Upper lobe of right lung (tissue), 1 donor: ENCODE data around the gene ARHGAP24. TPM values are rescaled to one million over a fixed set of nuclear protein-coding genes. Genes with fewer than 3 reads are reported as not detected.

Source experiments
- ATAC-seq: fragments of 200-7000 bp; cut with Tn5 transposase; one replicate; pipeline ENCODE4 v1.9.1; 2020; ENCODE audit warnings: mild to moderate bottlenecking, moderate library complexity
- DNase-seq: peaks from one replicate; pipeline ENCODE4 v3.0.0-alpha.2; 2020
- H3K27ac ChIP-seq: fragments of 200-600 bp; one replicate; pipeline ENCODE4 v1.8.0; 2022
- H3K27me3 ChIP-seq: fragments of 200-600 bp; one replicate; pipeline ENCODE4 v1.8.0; 2022; ENCODE audit warnings: mild to moderate bottlenecking
- H3K36me3 ChIP-seq: fragments of 200-600 bp; one replicate; pipeline ENCODE4 v1.8.0; 2022
- H3K4me1 ChIP-seq: fragments of 200-600 bp; one replicate; pipeline ENCODE4 v1.8.0; 2022
- H3K4me3 ChIP-seq: fragments of 200-600 bp; one replicate; pipeline ENCODE4 v1.8.0; 2022; ENCODE audit warnings: mild to moderate bottlenecking
- H3K9me3 ChIP-seq: fragments of 200-600 bp; one replicate; pipeline ENCODE4 v1.8.0; 2022
- CTCF ChIP-seq: fragments of 200-600 bp; IDR thresholded peaks from one replicate; pipeline ENCODE4 v1.8.0; 2022; ENCODE audit warnings: antibody characterized with exemption
- intact Hi-C: fragments of 100-400 bp; cut with DNase I; formaldehyde crosslinking; loops from one replicate; pipeline ENCODE4 v1.11.0; 2022
- total RNA-seq: library from RNA; stranded (reverse); fragmentation: NEBNext Ultra II Directional; extraction: Animal tissue kit (Norgen Biotek cat#: 25700); gene quantifications from one replicate; pipeline ENCODE4 v1.2.1, GENCODE V29; 2021
- donor health status: DM: no; HTN: yes; CAD: no; lungs with severe emphysema.

Gene ARHGAP24
- total RNA-seq, 1 donor from 2014 or later, result 29.8 TPM

- intact Hi-C loops, result no loop called here
- Histone ChIP-seq H3K27me3 (no peaks in the 10 kb centered on the region), H3K36me3 (no peaks in the 10 kb centered on the region), H3K9me3 (no peaks in the 10 kb centered on the region), H3K4me3 (no peak overlapping the region), H3K27ac (no peak overlapping the region), H3K4me1 (no peaks in the 10 kb centered on the region)
- no peak for ATAC-seq
- no peak for TF ChIP-seq CTCF
- no peak for DNase-seq
Observed at GRCh38 chr4:85774489-85774888, 299.5 kb downstream of the ARHGAP24 start.

GRCh38 chr4:85776096-85776495, 301.1 kb downstream of the ARHGAP24 start:
- no peak for DNase-seq
- intact Hi-C loops, result no loop called here

GRCh38 chr4:85776579-85776978, 301.6 kb downstream of the ARHGAP24 start:
- intact Hi-C loops, result no loop called here

More at GRCh38 chr4:85776096-85776495, 301.1 kb downstream of the ARHGAP24 start:
- no peaks in the 10 kb centered on the region for H3K9me3 ChIP-seq
- no peak overlapping the region for H3K27ac ChIP-seq
- no peaks in the 10 kb centered on the region for H3K4me1 ChIP-seq
- H3K4me3 ChIP-seq, result no peak overlapping the region
- no peaks in the 10 kb centered on the region for H3K36me3 ChIP-seq
- H3K27me3 ChIP-seq, result no peaks in the 10 kb centered on the region
- no peak for TF ChIP-seq CTCF
- no peak for ATAC-seq

GRCh38 chr4:85777908-85778631, 303.1 kb downstream of the ARHGAP24 start:
- intact Hi-C loops, result no loop called here
- no peak for TF ChIP-seq CTCF
- Histone ChIP-seq H3K4me3 (peak overlapping the region; percentile 17), H3K36me3 (no peaks in the 10 kb centered on the region), H3K27me3 (no peaks in the 10 kb centered on the region), H3K9me3 (no peaks in the 10 kb centered on the region), H3K27ac (no peak overlapping the region), H3K4me1 (no peaks in the 10 kb centered on the region)
- peak; percentile 61 for ATAC-seq
- no peak for DNase-seq

More at GRCh38 chr4:85776579-85776978, 301.6 kb downstream of the ARHGAP24 start:
- no peak overlapping the region for H3K27ac ChIP-seq
- no peak for TF ChIP-seq CTCF
- DNase-seq (no peak), ATAC-seq (no peak)
- H3K9me3 ChIP-seq, result no peaks in the 10 kb centered on the region
- H3K4me3 ChIP-seq, result no peak overlapping the region
- H3K36me3 ChIP-seq, result no peaks in the 10 kb centered on the region
- no peaks in the 10 kb centered on the region for H3K27me3 ChIP-seq
- H3K4me1 ChIP-seq, result no peaks in the 10 kb centered on the region

GRCh38 chr4:85778632-85779131, 303.7 kb downstream of the ARHGAP24 start:
- no peak for DNase-seq
- H3K27ac ChIP-seq, result peak overlapping the region; percentile 5

More at GRCh38 chr4:85778632-85779131, 303.7 kb downstream of the ARHGAP24 start:
- intact Hi-C loops, result no loop called here
- ATAC-seq, result no peak
- H3K27me3 ChIP-seq, result no peaks in the 10 kb centered on the region
- H3K36me3 ChIP-seq, result no peaks in the 10 kb centered on the region
- no peaks in the 10 kb centered on the region for H3K4me1 ChIP-seq
- no peaks in the 10 kb centered on the region for H3K9me3 ChIP-seq
- TF ChIP-seq CTCF, result no peak
- H3K4me3 ChIP-seq, result peak overlapping the region; percentile 17
